HEK293 (cell line): ENCODE data around the gene NEO1.

Source experiments
- SCRT1 ChIP-seq: fragments of 450-650 bp; formaldehyde crosslinking; IDR thresholded peaks from 2 replicates; pipeline ENCODE4 v1.5.1; 2016; ENCODE audit warnings: missing biosample characterization, missing genetic modification characterization, borderline replicate concordance
- TCF7L2 ChIP-seq: IDR thresholded peaks from 2 replicates; pipeline ENCODE4 v1.6.1; 2011; ENCODE audit warnings: low read depth, mild to moderate bottlenecking, inconsistent platforms, low read length, moderate library complexity, borderline replicate concordance
- ZBTB7A ChIP-seq: fragments of 450-650 bp; formaldehyde crosslinking; IDR thresholded peaks from 2 replicates; pipeline ENCODE4 v1.5.1; 2016; ENCODE audit warnings: low read depth, missing biosample characterization, missing genetic modification characterization
- ZNF132 ChIP-seq: fragments of 450-650 bp; formaldehyde crosslinking; IDR thresholded peaks from 2 replicates; pipeline ENCODE4 v1.5.1; 2017; ENCODE audit warnings: missing biosample characterization, missing genetic modification characterization, borderline replicate concordance
- ZNF248 ChIP-seq: fragments of 450-650 bp; formaldehyde crosslinking; IDR thresholded peaks from 2 replicates; pipeline ENCODE4 v1.5.1; 2017; ENCODE audit warnings: missing biosample characterization, missing genetic modification characterization
- TF ChIP-seq, protein P1 (sequence below): fragments of 450-650 bp; formaldehyde crosslinking; IDR thresholded peaks from 2 replicates; pipeline ENCODE4 v1.5.1; 2016; ENCODE audit warnings: missing biosample characterization, missing genetic modification characterization
- TF ChIP-seq, protein P2 (sequence below): fragments of 450-650 bp; formaldehyde crosslinking; IDR thresholded peaks from 2 replicates; pipeline ENCODE4 v1.5.1; 2016; ENCODE audit warnings: missing biosample characterization, missing genetic modification characterization

DNA sequence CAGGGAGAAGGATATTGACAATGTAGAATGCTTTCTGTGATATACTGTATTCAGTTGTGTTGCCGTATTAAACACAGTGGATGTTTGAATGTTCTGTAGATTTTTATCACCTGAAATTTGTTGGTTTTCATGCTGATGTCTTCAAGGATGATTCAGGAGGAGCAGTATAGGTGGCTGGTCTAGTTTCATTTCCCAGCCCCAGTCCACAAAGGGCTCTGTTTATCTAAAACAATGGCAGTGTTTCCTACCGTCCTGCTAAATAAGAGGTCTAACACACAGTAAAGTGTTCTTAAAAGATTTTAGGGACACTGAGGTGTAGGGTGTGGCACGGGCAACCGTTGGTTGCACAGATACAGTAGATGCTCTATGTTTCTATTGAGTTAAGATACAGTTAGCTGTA lies 26.0 kb downstream of the NEO1 start:
- TF ChIP-seq ZNF248 (no peak), TCF7L2 (no peak), SCRT1 (tag by site-specific recombination) (no peak), ZBTB7A (no peak), ZNF132 (no peak)
- TF ChIP-seq, protein P1, sequence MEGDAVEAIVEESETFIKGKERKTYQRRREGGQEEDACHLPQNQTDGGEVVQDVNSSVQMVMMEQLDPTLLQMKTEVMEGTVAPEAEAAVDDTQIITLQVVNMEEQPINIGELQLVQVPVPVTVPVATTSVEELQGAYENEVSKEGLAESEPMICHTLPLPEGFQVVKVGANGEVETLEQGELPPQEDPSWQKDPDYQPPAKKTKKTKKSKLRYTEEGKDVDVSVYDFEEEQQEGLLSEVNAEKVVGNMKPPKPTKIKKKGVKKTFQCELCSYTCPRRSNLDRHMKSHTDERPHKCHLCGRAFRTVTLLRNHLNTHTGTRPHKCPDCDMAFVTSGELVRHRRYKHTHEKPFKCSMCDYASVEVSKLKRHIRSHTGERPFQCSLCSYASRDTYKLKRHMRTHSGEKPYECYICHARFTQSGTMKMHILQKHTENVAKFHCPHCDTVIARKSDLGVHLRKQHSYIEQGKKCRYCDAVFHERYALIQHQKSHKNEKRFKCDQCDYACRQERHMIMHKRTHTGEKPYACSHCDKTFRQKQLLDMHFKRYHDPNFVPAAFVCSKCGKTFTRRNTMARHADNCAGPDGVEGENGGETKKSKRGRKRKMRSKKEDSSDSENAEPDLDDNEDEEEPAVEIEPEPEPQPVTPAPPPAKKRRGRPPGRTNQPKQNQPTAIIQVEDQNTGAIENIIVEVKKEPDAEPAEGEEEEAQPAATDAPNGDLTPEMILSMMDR, result no peak
- TF ChIP-seq, protein P2, sequence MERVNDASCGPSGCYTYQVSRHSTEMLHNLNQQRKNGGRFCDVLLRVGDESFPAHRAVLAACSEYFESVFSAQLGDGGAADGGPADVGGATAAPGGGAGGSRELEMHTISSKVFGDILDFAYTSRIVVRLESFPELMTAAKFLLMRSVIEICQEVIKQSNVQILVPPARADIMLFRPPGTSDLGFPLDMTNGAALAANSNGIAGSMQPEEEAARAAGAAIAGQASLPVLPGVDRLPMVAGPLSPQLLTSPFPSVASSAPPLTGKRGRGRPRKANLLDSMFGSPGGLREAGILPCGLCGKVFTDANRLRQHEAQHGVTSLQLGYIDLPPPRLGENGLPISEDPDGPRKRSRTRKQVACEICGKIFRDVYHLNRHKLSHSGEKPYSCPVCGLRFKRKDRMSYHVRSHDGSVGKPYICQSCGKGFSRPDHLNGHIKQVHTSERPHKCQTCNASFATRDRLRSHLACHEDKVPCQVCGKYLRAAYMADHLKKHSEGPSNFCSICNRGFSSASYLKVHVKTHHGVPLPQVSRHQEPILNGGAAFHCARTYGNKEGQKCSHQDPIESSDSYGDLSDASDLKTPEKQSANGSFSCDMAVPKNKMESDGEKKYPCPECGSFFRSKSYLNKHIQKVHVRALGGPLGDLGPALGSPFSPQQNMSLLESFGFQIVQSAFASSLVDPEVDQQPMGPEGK (tag by site-specific recombination), result no peak
